Bone marrow (tissue), 2 donors: Measurements from ENCODE around the gene AP1B1.
"Not testable (repeated sequence)": the region's sequence is repeated elsewhere in the genome, so short reads cannot be mapped to it uniquely, and the experiment has no call there.

ENCODE experiments used
- DNase-seq, 2 donors: peaks; one replicate each; lab custom pipeline; 2025; lab: John Stamatoyannopoulos, UW

AP1B1 gene

GRCh38 chr22:29387921-29388758, at the start of gene AP1B1:
Gene AP1B1 (minus strand): TSS chr22:29388570. CDS start chr22:29367243, 21,327 bp downstream.
- DNase-seq = peak; percentile 61 to 76

DNA sequence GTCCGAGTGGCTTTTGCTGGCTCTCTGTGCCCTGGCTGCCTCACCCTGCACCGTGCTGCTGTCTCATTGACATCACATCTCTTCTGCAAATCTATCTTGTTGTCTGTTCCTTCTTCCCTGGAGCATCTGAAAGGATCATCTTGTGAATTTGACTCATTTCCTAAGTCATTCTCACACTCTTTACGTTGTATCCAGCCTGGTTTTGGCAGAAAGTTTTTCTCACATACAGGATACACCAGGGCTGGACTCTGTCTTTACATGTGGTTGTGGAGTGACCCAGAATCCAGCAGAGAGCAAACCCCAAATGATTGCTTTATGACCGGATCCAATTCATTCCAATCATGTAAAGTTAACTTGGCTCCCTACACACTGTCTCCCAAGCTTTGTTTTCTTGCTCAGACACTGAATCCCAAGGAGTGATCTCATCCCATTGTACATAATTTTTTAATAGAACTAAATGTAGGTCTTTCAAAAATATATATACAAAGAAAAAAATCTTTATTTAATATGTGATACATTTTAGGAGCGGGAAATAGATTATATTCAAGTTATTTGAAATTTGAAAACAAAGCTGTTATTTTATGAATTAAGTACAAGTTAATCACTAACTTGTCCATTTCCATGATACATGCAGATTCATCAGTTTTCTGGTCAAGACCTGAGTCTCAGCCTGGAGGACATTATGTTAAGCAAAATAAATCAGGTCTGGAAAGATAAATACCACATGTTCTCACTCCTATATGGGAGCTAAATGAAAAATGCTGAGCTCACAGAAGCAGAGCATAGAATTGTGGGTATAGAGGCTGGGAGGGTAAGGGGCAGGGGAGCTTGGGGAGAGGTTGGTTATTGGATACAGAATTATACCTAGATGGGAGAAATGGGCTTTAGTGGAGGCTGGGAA, 47.1 kb upstream of the AP1B1 start:
- no peak for DNase-seq

DNA sequence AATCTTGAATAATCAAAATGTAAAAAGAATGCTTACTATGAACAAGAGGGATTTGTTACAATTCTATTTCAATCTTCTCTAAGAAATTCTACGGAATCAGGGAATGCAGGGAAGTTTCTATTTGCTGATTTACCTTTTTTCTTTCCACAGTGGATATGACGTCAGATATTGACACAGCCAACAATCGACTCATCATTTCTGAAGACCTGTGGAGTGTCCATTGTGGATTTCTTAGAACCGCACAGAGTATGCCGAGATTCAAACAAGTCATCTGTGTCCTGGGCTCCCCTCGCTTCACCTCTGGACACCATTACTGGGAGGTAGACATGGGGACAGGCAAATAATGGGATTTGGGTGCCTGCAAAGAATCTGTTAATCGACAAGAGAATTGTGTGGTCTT, 45.9 kb upstream of the AP1B1 start:
- DNase-seq = no peak

DNA sequence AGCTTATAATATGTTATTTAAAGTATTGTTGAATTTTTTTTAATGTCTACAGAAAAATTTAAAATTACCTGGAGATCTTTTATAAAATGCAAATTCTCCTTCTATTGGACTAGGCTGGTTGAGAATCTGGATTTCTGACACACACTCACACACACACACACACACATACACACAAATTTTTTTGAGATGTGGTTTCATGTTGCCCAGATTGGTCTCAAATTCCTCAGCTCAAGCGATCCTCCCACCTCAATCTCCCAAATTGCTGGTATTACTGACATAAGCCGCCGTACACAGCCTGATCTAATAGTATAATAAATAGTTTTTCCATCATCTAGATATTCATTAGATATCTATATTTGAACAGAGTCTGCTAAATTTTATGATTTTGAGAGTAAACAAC, 45.5 kb upstream of the AP1B1 start:
- DNase-seq = no peak

DNA sequence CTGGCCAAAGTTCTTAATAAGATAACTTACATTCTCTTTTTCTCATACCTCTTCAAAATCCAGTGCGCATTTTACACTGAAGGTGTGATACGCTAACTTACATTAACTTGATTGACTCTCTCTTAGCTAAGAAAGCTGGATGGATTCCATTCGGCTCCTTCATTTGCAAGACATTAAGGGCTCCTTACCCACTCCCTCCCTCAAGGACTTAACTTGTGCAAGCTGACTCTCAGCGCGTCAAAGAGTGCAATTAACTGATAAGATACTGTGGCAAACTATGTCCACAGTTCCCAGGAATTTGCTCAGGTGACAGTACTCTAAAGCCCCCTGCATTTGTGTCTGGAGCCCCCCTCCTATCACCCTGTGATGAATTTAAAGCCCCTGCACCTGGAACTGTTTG, 43.6 kb upstream of the AP1B1 start:
- no peak for DNase-seq

GRCh38 chr22:29427176-29427760, 38.9 kb upstream of the AP1B1 start:
- no peak for DNase-seq

GRCh38 chr22:29426476-29426875, 38.1 kb upstream of the AP1B1 start:
- no peak for DNase-seq

DNA sequence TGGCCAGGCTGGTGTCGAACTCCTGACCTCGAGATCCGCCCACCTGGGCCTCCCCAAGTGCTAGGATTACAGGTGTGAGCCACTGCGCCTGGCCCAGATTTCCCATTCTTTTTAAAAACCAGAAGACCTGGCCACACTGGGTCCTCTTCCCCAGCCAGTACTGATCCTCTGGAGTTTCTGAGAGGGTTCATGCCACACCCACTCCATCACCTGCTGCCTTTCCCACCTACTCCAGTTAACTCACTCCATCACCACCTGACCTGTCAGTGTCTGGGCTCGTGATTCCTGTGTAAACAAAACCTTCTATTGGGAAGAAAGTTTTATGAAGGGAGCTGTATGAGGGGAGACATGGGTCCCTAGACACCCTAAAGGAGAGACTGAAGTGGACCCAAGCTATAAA, 30.3 kb upstream of the AP1B1 start:
- DNase-seq = not testable (repeated sequence)

- DNase-seq = peak in 1 of 2 donors; percentile 67
These were observed 26.7 kb upstream of the AP1B1 start for GRCh38 chr22:29414951-29415591.

- DNase-seq = not testable (repeated sequence)
These were observed 24.4 kb upstream of the AP1B1 start for GRCh38 chr22:29412772-29413171.

- peak in 1 of 2 donors; percentile 41 for DNase-seq
These were observed 23.3 kb upstream of the AP1B1 start for GRCh38 chr22:29411569-29412211.

- DNase-seq = peak in 1 of 2 donors; percentile 21
These were observed 20.6 kb upstream of the AP1B1 start for GRCh38 chr22:29408940-29409339.

DNA sequence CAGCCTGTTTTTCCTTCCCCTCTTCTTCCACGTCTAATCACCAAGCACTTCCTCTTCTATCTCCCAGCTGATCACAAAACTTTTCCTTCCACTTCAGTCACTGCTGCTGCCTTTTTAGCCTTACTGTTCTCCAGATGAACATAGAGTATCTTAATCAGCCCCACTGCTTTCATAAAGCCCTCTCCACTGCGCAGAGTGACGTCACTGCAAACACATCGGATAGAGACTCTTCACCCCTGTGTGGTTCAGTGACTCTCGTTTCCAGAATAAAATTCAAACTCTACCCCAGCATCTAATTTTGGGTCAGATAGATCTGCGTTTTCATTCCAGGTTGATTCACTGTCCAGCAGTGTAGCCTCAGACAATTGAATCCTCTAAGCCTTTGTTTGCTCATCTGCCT, 13.2 kb upstream of the AP1B1 start:
- DNase-seq = not testable (repeated sequence)

DNA sequence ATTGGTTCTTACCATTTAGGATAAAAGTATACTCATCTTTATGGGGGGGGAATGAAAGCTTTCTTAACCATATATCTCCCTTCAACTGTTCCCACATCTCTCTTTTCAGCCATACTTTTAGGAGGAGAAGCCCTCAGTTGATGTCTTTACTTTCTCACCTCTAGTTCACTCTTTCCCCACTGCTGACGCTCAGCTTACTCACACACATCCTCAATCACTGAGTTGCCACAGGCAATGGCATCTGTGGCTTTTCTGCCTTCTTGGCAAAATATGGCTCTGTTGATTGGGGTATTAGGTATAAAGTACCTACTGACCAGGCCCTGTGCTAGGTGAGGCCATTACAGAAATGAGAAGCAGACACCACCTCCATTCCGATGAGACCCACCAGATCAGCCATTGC, 12.2 kb upstream of the AP1B1 start:
- no peak for DNase-seq

GRCh38 chr22:29397791-29398190, 9.4 kb upstream of the AP1B1 start:
- no peak for DNase-seq

GRCh38 chr22:29396126-29396525, 7.8 kb upstream of the AP1B1 start:
- no peak for DNase-seq

- DNase-seq = peak in 1 of 2 donors; percentile 85
These were observed 6.7 kb upstream of the AP1B1 start for GRCh38 chr22:29394931-29395581.

DNA sequence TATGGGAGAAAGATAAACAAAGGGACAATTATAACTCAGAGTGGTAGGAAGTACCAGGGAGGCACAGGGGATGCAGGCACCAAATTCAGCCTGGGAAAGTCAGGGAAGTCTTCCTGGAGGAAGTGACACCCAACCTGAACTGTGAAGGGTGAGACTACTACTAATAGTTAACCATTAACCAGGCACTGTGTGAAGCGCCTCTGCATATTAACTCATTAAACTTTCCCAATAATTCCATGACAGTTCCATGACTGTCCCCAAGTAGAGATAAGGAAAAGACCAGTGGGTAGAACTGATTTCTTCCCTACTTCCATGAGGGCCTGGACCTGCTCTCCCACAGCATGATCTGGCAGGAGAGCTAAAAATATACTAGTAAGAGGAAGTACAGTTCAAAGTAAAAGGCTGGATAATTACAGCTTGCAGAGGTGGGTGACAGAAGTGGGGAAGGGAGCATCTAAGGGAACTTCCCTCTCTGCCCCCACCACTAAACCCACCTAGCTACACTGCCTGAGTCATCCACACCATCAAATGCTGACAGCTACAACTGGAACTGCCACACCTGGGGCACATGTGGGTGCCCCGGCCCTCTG, 4.7 kb upstream of the AP1B1 start:
- peak in 1 of 2 donors; percentile 40 for DNase-seq

GRCh38 chr22:29391546-29391945, 3.2 kb upstream of the AP1B1 start:
- no peak for DNase-seq

DNA sequence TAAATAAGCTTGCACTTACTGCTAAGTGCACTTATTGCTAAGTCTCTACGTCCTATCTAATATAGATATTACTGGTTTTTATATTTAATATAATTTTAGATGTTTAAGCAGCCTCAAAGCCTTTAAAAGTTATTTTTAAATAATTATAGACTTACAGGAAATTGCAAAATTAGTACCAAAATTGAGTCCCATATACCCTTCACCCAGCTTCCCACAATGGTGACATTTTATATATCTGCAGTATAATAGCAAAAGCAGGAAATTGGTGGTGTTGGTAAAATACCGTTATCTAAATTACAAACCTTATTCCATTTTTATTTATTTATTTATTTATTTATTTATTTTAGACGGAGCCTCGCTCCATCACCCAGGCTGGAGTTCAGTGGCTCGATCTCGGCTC, 1.9 kb upstream of the AP1B1 start:
- no peak for DNase-seq

GRCh38 chr22:29388759-29389090, 355 bp upstream of the AP1B1 start:
- DNase-seq = no peak
